ENCODE data around the gene HDAC4. TPM values are rescaled to one million over a fixed set of nuclear protein-coding genes. Genes with fewer than 3 reads are reported as not detected.

HDAC4 gene
- polyA plus RNA-seq, 1 experiment = 8.9 TPM

DNA sequence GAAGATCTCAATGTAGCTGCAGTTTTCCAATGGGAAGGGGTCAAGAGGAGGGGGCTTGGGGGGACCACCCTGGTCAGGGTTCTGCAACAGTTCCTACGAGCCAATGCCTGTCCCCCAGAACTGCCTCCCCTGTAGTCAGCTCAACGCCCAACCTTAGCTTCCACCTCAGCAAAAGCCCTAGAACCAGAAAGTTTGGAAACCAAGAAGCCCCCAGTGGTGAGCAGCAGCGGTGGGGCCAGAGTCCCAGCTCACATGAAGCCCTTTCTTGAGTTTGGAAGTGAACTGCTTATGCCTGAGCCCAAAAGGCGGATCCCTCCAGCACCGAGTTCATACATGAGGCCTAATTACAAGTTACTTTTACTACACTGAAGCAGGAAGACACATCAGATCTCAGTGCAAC is 162.4 kb downstream of the HDAC4 start:
- no peak overlapping the region for H3K4me3 ChIP-seq (ENCODE audit: low read depth, low read length)
- CTCF ChIA-PET = no interaction called here
- no peaks in the 10 kb centered on the region for H3K27me3 ChIP-seq (ENCODE audit: control insufficient read depth, insufficient read depth, low read length)
- peaks cover 3% of the 10 kb centered on the region; the same call in 1 of the 2 replicates for H3K9me3 ChIP-seq (ENCODE audit: control insufficient read depth, insufficient read depth, low read length)
- DNase-seq (ENCODE audit: low read depth, low spot score) = no peak
- H3K27ac ChIP-seq (ENCODE audit: low read depth, low read length) = no peak overlapping the region
- TF ChIP-seq, protein P1, sequence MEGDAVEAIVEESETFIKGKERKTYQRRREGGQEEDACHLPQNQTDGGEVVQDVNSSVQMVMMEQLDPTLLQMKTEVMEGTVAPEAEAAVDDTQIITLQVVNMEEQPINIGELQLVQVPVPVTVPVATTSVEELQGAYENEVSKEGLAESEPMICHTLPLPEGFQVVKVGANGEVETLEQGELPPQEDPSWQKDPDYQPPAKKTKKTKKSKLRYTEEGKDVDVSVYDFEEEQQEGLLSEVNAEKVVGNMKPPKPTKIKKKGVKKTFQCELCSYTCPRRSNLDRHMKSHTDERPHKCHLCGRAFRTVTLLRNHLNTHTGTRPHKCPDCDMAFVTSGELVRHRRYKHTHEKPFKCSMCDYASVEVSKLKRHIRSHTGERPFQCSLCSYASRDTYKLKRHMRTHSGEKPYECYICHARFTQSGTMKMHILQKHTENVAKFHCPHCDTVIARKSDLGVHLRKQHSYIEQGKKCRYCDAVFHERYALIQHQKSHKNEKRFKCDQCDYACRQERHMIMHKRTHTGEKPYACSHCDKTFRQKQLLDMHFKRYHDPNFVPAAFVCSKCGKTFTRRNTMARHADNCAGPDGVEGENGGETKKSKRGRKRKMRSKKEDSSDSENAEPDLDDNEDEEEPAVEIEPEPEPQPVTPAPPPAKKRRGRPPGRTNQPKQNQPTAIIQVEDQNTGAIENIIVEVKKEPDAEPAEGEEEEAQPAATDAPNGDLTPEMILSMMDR (IDR thresholded peaks at IDR 0.05; ENCODE audit: low read depth, low read length) = no peak
- POLR2A ChIA-PET = no interaction called here

- no peaks in the 10 kb centered on the region for H3K27me3 ChIP-seq (ENCODE audit: control insufficient read depth, insufficient read depth, low read length)
- CTCF ChIA-PET = no interaction called here
- H3K9me3 ChIP-seq (ENCODE audit: control insufficient read depth, insufficient read depth, low read length) = peaks cover 3% of the 10 kb centered on the region; the same call in 1 of the 2 replicates
- POLR2A ChIA-PET = no interaction called here
- TF ChIP-seq, protein P1 (IDR thresholded peaks at IDR 0.05; ENCODE audit: low read depth, low read length) = no peak
- H3K4me3 ChIP-seq (ENCODE audit: low read depth, low read length) = no peak overlapping the region
- no peak overlapping the region for H3K27ac ChIP-seq (ENCODE audit: low read depth, low read length)
- DNase-seq (ENCODE audit: low read depth, low spot score) = no peak
These were observed 164.0 kb downstream of the HDAC4 start for GRCh38 chr2:239236808-239237205.

- no peak overlapping the region for H3K27ac ChIP-seq (ENCODE audit: low read depth, low read length)
- POLR2A ChIA-PET = no interaction called here
- H3K4me3 ChIP-seq (ENCODE audit: low read depth, low read length) = no peak overlapping the region
- DNase-seq (ENCODE audit: low read depth, low spot score) = no peak
- CTCF ChIA-PET = no interaction called here
- H3K27me3 ChIP-seq (ENCODE audit: control insufficient read depth, insufficient read depth, low read length) = no peaks in the 10 kb centered on the region
- TF ChIP-seq, protein P1 (IDR thresholded peaks at IDR 0.05; ENCODE audit: low read depth, low read length) = no peak
- peaks cover 3% of the 10 kb centered on the region; the same call in 1 of the 2 replicates for H3K9me3 ChIP-seq (ENCODE audit: control insufficient read depth, insufficient read depth, low read length)
These were observed 164.6 kb downstream of the HDAC4 start for GRCh38 chr2:239236043-239236807.

GRCh38 chr2:239235311-239235710 is 165.5 kb downstream of the HDAC4 start:
- ChIA-PET POLR2A (no interaction called here), CTCF (no interaction called here)
- no peak overlapping the region for H3K27ac ChIP-seq (ENCODE audit: low read depth, low read length)
- peaks cover 5% of the 10 kb centered on the region; the same call in 1 of the 2 replicates for H3K9me3 ChIP-seq (ENCODE audit: control insufficient read depth, insufficient read depth, low read length)
- DNase-seq (ENCODE audit: low read depth, low spot score) = no peak
- no peak overlapping the region for H3K4me3 ChIP-seq (ENCODE audit: low read depth, low read length)
- TF ChIP-seq, protein P1 (IDR thresholded peaks at IDR 0.05; ENCODE audit: low read depth, low read length) = no peak
- no peaks in the 10 kb centered on the region for H3K27me3 ChIP-seq (ENCODE audit: control insufficient read depth, insufficient read depth, low read length)

All from AG04450 (cell line).